ENCODE data around the gene CEBPZ. TPM values are rescaled to one million over a fixed set of nuclear protein-coding genes. Genes with fewer than 3 reads are reported as not detected.

CEBPZ gene
- 58.3 to 82.9 TPM (median 63.7 TPM) in 5 replicates for total RNA-seq (2022; extraction: Qiagen RNA extraction)

DNA sequence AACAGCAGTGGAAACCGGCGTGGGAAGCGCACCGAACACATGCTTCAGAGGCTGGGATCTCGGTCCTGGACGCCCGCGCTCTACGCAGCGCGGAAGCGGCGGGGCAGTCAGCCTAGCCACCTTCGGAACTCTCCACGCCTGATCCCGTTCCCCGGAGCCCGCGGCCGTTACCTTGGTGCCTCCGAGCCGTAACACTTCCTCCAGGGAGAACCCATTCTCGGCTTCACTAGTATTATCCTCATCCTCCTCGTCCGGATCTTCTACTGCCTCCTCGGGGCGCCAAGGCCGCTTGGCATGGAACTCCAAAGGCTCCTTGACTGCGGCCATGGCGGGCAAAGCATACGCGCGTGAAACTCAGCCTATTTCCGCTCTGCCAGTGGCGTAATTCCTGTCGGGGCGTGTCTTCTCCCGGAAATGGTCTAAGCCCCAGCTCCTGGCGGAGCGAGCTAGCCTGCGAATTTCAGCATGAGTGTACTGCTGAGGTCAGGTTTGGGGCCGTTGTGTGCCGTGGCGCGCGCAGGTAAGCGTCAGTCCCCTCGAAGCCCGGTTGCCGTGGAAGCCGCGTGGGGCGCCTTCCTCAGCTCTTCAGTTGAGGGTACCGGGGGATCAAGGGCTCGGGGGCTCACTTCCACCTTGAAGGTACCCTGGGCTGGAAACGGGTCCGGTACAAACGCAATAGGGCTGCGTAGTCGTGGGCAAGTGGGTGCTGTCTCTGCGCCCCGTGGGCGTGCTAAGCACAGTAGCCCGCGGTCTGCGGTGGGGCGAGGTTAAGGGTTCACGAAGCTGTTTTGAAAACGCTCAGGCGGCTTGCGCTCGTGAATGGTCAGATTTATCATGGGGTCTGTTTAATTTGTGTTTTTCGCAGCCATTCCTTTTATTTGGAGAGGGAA, at the start of gene CEBPZ, which contains the start of gene NDUFAF7:
Gene CEBPZ (minus strand): TSS at position 356 of the 890 bp plus-strand sequence. CDS start 29 bp downstream, at position 327.
Gene NDUFAF7 (plus strand): TSS at position 418 of the 890 bp plus-strand sequence. CDS start 48 bp downstream, at position 466.

GRCh38 chr2:37196320-37197195, 34.8 kb downstream of the CEBPZ start, which contains the start of gene CEBPZOS:
Gene CEBPZOS, plus strand, starts transcription at chr2:37196496. Its CDS starts 3,209 bp downstream, at chr2:37199705.

DNA sequence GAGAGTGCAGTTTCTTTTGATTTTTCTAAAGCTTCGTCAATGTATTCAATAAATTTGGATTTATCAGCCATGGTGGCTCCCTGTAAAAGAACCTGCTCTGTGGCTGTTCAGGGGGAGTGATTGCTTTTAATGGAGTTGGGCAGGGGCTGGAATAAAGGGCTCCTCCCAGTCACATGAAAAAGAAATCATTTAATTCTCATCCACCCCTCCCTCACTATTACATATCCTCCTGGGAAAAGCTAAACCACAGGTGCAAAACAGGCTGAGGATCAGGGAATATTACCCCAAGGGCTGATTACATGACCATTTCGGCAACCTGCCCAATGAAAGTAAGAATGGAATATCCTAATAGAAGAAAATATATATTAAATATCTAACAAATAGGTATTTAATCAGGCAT, 42.8 kb downstream of the CEBPZ start, which contains the start of gene SULT6B1:
Gene SULT6B1 (minus strand): TSS at position 101 of the 400 bp plus-strand sequence. CDS start 30 bp downstream, at position 71.

DNA sequence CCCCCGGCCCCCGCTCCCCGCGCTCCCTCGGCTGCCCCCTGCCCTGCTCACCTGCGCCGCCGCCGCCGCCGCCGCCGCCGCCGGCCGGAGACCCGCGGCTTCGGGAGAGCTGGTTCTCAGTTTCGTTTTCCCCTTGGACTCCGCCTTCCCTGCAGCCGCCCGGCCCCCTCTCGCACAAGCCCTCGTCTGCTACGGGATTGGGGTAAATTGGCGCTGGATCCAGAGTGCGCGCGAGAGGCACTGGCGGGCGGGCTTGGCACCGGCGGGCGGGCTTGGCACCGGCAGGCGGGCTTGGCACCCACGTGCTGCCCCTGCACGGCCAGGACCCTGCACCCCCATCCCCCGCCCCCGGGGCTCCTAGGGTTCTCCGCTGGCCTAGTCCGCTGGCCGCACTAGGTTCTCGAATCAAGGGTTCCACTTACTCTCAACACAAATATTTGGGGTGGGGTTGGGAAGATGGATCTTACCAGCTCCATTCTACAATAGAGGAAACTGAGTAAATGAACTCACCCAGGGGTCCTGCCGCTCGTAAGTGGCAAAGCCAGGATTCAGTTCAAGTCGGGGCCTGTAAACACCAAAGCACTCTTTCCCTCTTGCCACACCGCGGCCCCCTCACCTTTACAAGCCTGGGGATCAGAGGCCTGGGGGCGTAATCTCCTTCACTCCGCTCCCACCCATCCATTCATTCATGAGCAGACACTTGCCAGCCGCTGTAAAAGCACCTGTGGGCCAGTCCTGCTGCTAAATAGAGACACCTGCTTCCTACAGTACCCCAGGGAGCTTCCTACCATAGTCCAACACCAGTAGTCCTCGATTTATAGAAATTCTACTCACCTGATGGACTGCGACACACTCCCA, 74.3 kb downstream of the CEBPZ start, which contains the start of gene EIF2AK2:
Gene EIF2AK2 (minus strand): TSS at position 124 of the 858 bp plus-strand sequence. CDS start 9,174 bp downstream, outside the sequence.

Other genes with a start within 250 kb of the CEBPZ start
- gene HEATR5B, start 147.2 kb downstream of the CEBPZ start, total RNA-seq (2022; extraction: Qiagen RNA extraction) = 5.7 to 7.8 TPM (median 6.8 TPM) in 5 replicates
- 7.8 to 11.4 TPM (median 9.2 TPM) in 5 replicates for gene GPATCH11, start 147.1 kb downstream of the CEBPZ start, total RNA-seq (2022; extraction: Qiagen RNA extraction)
- gene EIF2AK2, start 74.6 kb downstream of the CEBPZ start, total RNA-seq (2022; extraction: Qiagen RNA extraction) = 16.2 to 31.7 TPM (median 20.8 TPM) in 5 replicates
- gene SULT6B1, start 42.9 kb downstream of the CEBPZ start, total RNA-seq (2022; extraction: Qiagen RNA extraction) = not detected in 5 replicates
- 36.4 to 39.5 TPM (median 37.4 TPM) in 5 replicates for gene CEBPZOS, start 35.1 kb downstream of the CEBPZ start, total RNA-seq (2022; extraction: Qiagen RNA extraction)
- 16.7 to 18.4 TPM (median 17.7 TPM) in 5 replicates for gene NDUFAF7, start 62 bp upstream of the CEBPZ start, total RNA-seq (2022; extraction: Qiagen RNA extraction)
- 8.6 to 17.3 TPM (median 12.5 TPM) in 5 replicates for gene PRKD3, start 93.2 kb upstream of the CEBPZ start, total RNA-seq (2022; extraction: Qiagen RNA extraction)
- gene QPCT, start 113.0 kb upstream of the CEBPZ start, total RNA-seq (2022; extraction: Qiagen RNA extraction) = 20.8 to 25.2 TPM (median 23.4 TPM) in 5 replicates